IMR-90 (cell line): ENCODE data around the gene TSPAN3. TPM values are rescaled to one million over a fixed set of nuclear protein-coding genes. Genes with fewer than 3 reads are reported as not detected.

ENCODE experiments used
- ATAC-seq: fragments of 200-7000 bp; cut with Tn5 transposase; 2 replicates; pipeline ENCODE4 v1.9.1; 2020; ENCODE audit warnings: low read depth, mild to moderate bottlenecking, moderate library complexity
- BruUV-seq: library from RNA; stranded (reverse); fragments of 400-500 nt; replicated peaks from 2 replicates; lab custom pipeline; 2021; lab: Mats Ljungman, UMichigan
- CTCF ChIA-PET: fragments of 300-600 bp; formaldehyde crosslinking; extraction: SDS; loops from one replicate; lab custom pipeline; 2021; ENCODE audit warnings: antibody characterized with exemption; lab: Yijun Ruan, JAX
- POLR2A ChIA-PET: fragments of 300-600 bp; sonication (Branson Sonifier 250); formaldehyde crosslinking; loops from one replicate; lab custom pipeline; 2022; ENCODE audit warnings: antibody characterized with exemption; ENCODE audit not compliant: unreplicated experiment; lab: Charles Lee
- DNase-seq: peaks from one replicate; pipeline ENCODE4 v3.0.0; 2013
- H2AFZ ChIP-seq: replicated peaks from 2 replicates; pipeline ENCODE3; 2013; ENCODE audit warnings: low read length, mild to moderate bottlenecking; ENCODE audit not compliant: poor library complexity
- H2AK5ac ChIP-seq: 2 replicates; pipeline ENCODE4 v1.6.1; 2013; ENCODE audit warnings: low read depth, low read length, inconsistent platforms
- H2AK9ac ChIP-seq: replicated peaks from 2 replicates; pipeline ENCODE3; 2013; ENCODE audit warnings: mild to moderate bottlenecking, low read depth, low read length, moderate library complexity; ENCODE audit not compliant: poor library complexity
- H2BK120ac ChIP-seq: 2 replicates; pipeline ENCODE4 v1.6.1; 2013; ENCODE audit warnings: low read depth, low read length, inconsistent platforms
- H2BK15ac ChIP-seq: 3 replicates; pipeline ENCODE4 v1.6.1; 2013; ENCODE audit warnings: low read depth, low read length, inconsistent platforms
- H2BK20ac ChIP-seq: 2 replicates; pipeline ENCODE4 v1.6.1; 2013; ENCODE audit warnings: low read depth, mild to moderate bottlenecking, inconsistent platforms, low read length, moderate library complexity
- H2BK5ac ChIP-seq: 2 replicates; pipeline ENCODE4 v1.6.1; 2013; ENCODE audit warnings: mild to moderate bottlenecking, low read depth, low read length, inconsistent platforms; ENCODE audit not compliant: poor library complexity, severe bottlenecking
- H3K14ac ChIP-seq: replicated peaks from 2 replicates; pipeline ENCODE4 v1.6.1; 2013; ENCODE audit warnings: low read depth, low read length, inconsistent platforms
- H3K18ac ChIP-seq: 2 replicates; pipeline ENCODE4 v1.6.1; 2013; ENCODE audit warnings: low read depth, low read length, control low read depth
- H3K23ac ChIP-seq: 2 replicates; pipeline ENCODE4 v1.6.1; 2013; ENCODE audit warnings: low read depth, low read length, inconsistent platforms
- H3K27ac ChIP-seq: 2 replicates; pipeline ENCODE4 v1.5.1; 2013; ENCODE audit warnings: mild to moderate bottlenecking, control low read depth, low read length; ENCODE audit not compliant: insufficient read depth
- H3K27me3 ChIP-seq: 2 replicates; pipeline ENCODE4 v1.6.1; 2013; ENCODE audit warnings: low read length; ENCODE audit not compliant: control insufficient read depth, insufficient read depth
- H3K36me3 ChIP-seq: 2 replicates; pipeline ENCODE4 v1.6.1; 2013; ENCODE audit warnings: low read length, mixed read lengths; ENCODE audit not compliant: control insufficient read depth, insufficient read depth
- H3K4ac ChIP-seq: 2 replicates; pipeline ENCODE4 v1.6.1; 2013; ENCODE audit warnings: low read depth, low read length, inconsistent platforms
- H3K4me1 ChIP-seq: 2 replicates; pipeline ENCODE4 v1.6.1; 2013; ENCODE audit warnings: low read length, mixed read lengths; ENCODE audit not compliant: control insufficient read depth, insufficient read depth
- H3K4me2 ChIP-seq: 2 replicates; pipeline ENCODE4 v1.6.1; 2013; ENCODE audit warnings: low read depth, mild to moderate bottlenecking, control low read depth, low read length, moderate library complexity
- H3K4me3 ChIP-seq: 2 replicates; pipeline ENCODE4 v1.5.1; 2013; ENCODE audit warnings: low read depth, mild to moderate bottlenecking, control low read depth, low read length, moderate library complexity; ENCODE audit not compliant: insufficient read depth
- H3K56ac ChIP-seq: 2 replicates; pipeline ENCODE4 v1.6.1; 2013; ENCODE audit warnings: low read length, inconsistent platforms; ENCODE audit not compliant: insufficient read depth; ENCODE audit errors: extremely low read depth
- H3K79me1 ChIP-seq, 2 experiments: 2 replicates each; pipeline ENCODE4 v1.6.1; 2013; ENCODE audit warnings: low read length in 2 of 2, inconsistent platforms in 1 of 2, low read depth in 1 of 2
- H3K9ac ChIP-seq: 2 replicates; pipeline ENCODE4 v1.6.1; 2013; ENCODE audit warnings: low read depth, low read length, control low read depth
- H3K9me1 ChIP-seq: 2 replicates; pipeline ENCODE4 v1.6.1; 2013; ENCODE audit warnings: low read length, inconsistent platforms; ENCODE audit not compliant: insufficient read depth
- H3K9me3 ChIP-seq: 2 replicates; pipeline ENCODE4 v1.6.1; 2013; ENCODE audit warnings: low read length; ENCODE audit not compliant: control insufficient read depth, insufficient read depth
- H4K20me1 ChIP-seq: 2 replicates; pipeline ENCODE4 v1.6.1; 2013; ENCODE audit warnings: low read length, inconsistent platforms; ENCODE audit not compliant: insufficient read depth
- H4K5ac ChIP-seq: 2 replicates; pipeline ENCODE4 v1.6.1; 2013; ENCODE audit warnings: mild to moderate bottlenecking, low read depth, low read length, control low read depth
- H4K8ac ChIP-seq, 2 experiments: 2 replicates each; pipeline ENCODE4 v1.6.1; 2013; ENCODE audit warnings: low read depth in 2 of 2, low read length in 2 of 2, control low read depth in 1 of 2, inconsistent platforms in 1 of 2
- H4K91ac ChIP-seq: 2 replicates; pipeline ENCODE4 v1.6.1; 2013; ENCODE audit warnings: low read depth, low read length, inconsistent platforms; ENCODE audit not compliant: insufficient read depth
- BHLHE40 ChIP-seq: fragments of 150-350 bp; IDR thresholded peaks from 2 replicates; pipeline ENCODE4 v1.6.1; 2016; ENCODE audit warnings: mild to moderate bottlenecking, low read depth, low read length
- CEBPB ChIP-seq: IDR thresholded peaks from 2 replicates; pipeline ENCODE4 v1.6.1; 2012; ENCODE audit warnings: low read depth, low read length, improper control_type of control experiment
- CHD1 ChIP-seq: IDR thresholded peaks from 2 replicates; pipeline ENCODE4 v1.6.1; 2012; ENCODE audit warnings: low read depth, low read length, improper control_type of control experiment
- FOS ChIP-seq: fragments of 150-350 bp; IDR thresholded peaks from 2 replicates; pipeline ENCODE4 v1.6.1; 2016; ENCODE audit warnings: low read depth, low read length
- MAFK ChIP-seq: IDR thresholded peaks from 2 replicates; pipeline ENCODE4 v1.6.1; 2012; ENCODE audit warnings: low read depth, low read length, improper control_type of control experiment
- MAZ ChIP-seq: IDR thresholded peaks from 2 replicates; pipeline ENCODE4 v1.6.1; 2012; ENCODE audit warnings: low read depth, mild to moderate bottlenecking, low read length, improper control_type of control experiment, moderate library complexity, borderline replicate concordance
- MXI1 ChIP-seq: IDR thresholded peaks from 2 replicates; pipeline ENCODE4 v1.6.1; 2012; ENCODE audit warnings: low read depth, mild to moderate bottlenecking, low read length, moderate library complexity, borderline replicate concordance
- NFE2L2 ChIP-seq: fragments of 150-350 bp; IDR thresholded peaks from 2 replicates; pipeline ENCODE4 v1.6.1; 2016; ENCODE audit warnings: low read depth, mild to moderate bottlenecking, low read length
- POLR2A ChIP-seq: IDR thresholded peaks from 2 replicates; pipeline ENCODE4 v1.6.1; 2012; ENCODE audit warnings: mild to moderate bottlenecking, low read depth, low read length
- RAD21 ChIP-seq: IDR thresholded peaks from 2 replicates; pipeline ENCODE4 v1.6.1; 2012; ENCODE audit warnings: low read length, improper control_type of control experiment
- RCOR1 ChIP-seq: IDR thresholded peaks from 2 replicates; pipeline ENCODE4 v1.6.1; 2012; ENCODE audit warnings: mild to moderate bottlenecking, low read length, improper control_type of control experiment; ENCODE audit not compliant: insufficient replicate concordance
- RFX5 ChIP-seq: IDR thresholded peaks from 2 replicates; pipeline ENCODE4 v1.8.0; 2012; ENCODE audit warnings: low read depth, mild to moderate bottlenecking, low read length, moderate library complexity
- SMC3 ChIP-seq: fragments of 150-350 bp; IDR thresholded peaks from 2 replicates; pipeline ENCODE4 v1.6.1; 2016; ENCODE audit warnings: low read depth, mild to moderate bottlenecking, antibody characterized with exemption, low read length, moderate library complexity
- WGBS, 2 experiments: methylation state at CpG; one replicate each; pipeline versions ENCODE4 v1.1.5 to v1.1.7; 2013; ENCODE audit warnings: missing lambda C conversion rate in 2 of 2; ENCODE audit not compliant: insufficient read length in 1 of 2; ENCODE audit errors: extremely low coverage in 2 of 2; 5-methylcytosine and 5-hydroxymethylcytosine counted together
- dilution Hi-C: fragments of 300-500 bp; cut with HindIII; formaldehyde crosslinking; loops from one replicate; pipeline ENCODE4 v1.14.3; 2018; ENCODE audit warnings: low sequenced_read_pairs; ENCODE audit not compliant: unreplicated experiment
- in situ Hi-C: fragments of 300-500 bp; cut with MboI; formaldehyde crosslinking; loops from 3 replicates; pipeline ENCODE4 v1.14.3; 2019; ENCODE audit warnings: low sequenced_read_pairs, inconsistent platforms, mixed read lengths
- intact Hi-C: fragments of 100-400 bp; cut with micrococcal nuclease; formaldehyde crosslinking; loops from 2 replicates; pipeline ENCODE4 v1.10.0; 2022
- polyA plus RNA-seq, 3 experiments: library from polyadenylated mRNA; depleted of rRNA; stranded (reverse); fragments of >200 nt; gene quantifications; 2 replicates each; pipeline ENCODE4 v1.2.3, GENCODE V29; 2012; ENCODE audit warnings: low replicate concordance in 1 of 3
- total RNA-seq: library from RNA; depleted of rRNA; stranded (reverse); fragments of >200 nt; gene quantifications from 2 replicates; pipeline ENCODE4 v1.2.3, GENCODE V29; 2012
- TF ChIP-seq, protein P1 (sequence below): fragments of 150-350 bp; IDR thresholded peaks from 2 replicates; pipeline ENCODE4 v1.6.1; 2016; ENCODE audit warnings: low read depth, mild to moderate bottlenecking, low read length, moderate library complexity, borderline replicate concordance
- TF ChIP-seq, protein P2 (sequence below): fragments of 150-350 bp; IDR thresholded peaks from 2 replicates; pipeline ENCODE4 v1.6.1; 2017; ENCODE audit warnings: mild to moderate bottlenecking, antibody characterized with exemption, low read length, low read depth
- TF ChIP-seq, protein P3 (sequence below): conservative IDR thresholded peaks from 2 replicates; pipeline ENCODE4 v1.5.1; 2012; ENCODE audit warnings: mild to moderate bottlenecking, low read depth, low read length, improper control_type of control experiment

Gene TSPAN3
- total and polyA plus RNA-seq, 2 of the 4 experiments (the other 2 are of a cell fraction), result 270 to 295 TPM

DNA sequence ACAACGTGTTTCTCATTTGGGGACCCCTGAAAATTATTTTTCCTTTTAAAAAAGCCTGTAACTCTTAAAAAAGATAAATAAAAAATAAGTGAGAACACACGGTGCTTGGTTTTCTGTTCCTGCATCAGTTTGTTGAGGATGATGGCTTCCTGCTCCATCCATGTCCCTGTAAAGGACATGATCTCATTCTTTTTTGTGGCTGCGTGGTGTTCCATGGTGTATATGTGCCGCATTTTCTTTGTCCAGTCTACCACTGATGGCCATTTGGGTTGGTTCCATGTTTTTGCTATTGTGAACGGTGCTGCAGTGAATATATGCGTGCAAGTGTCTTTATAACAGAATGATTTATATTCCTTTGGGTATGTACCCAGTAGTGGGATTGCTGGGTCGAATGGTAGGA, 2.3 kb downstream of the TSPAN3 start:
- H3K4me2 ChIP-seq, result no peak overlapping the region
- peaks cover 43% of the 10 kb centered on the region for H4K20me1 ChIP-seq
- ChIA-PET POLR2A (no interaction called here), CTCF (no interaction called here)
- TF ChIP-seq, protein P1, sequence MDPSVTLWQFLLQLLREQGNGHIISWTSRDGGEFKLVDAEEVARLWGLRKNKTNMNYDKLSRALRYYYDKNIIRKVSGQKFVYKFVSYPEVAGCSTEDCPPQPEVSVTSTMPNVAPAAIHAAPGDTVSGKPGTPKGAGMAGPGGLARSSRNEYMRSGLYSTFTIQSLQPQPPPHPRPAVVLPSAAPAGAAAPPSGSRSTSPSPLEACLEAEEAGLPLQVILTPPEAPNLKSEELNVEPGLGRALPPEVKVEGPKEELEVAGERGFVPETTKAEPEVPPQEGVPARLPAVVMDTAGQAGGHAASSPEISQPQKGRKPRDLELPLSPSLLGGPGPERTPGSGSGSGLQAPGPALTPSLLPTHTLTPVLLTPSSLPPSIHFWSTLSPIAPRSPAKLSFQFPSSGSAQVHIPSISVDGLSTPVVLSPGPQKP, result no peak
- TF ChIP-seq SMC3 (no peak), BHLHE40 (no peak), FOS (no peak), POLR2A (no peak), RAD21 (no peak), MAZ (no peak), MXI1 (no peak), MAFK (no peak), RCOR1 (no peak), NFE2L2 (no peak), CEBPB (no peak), CHD1 (no peak), RFX5 (no peak)
- TF ChIP-seq, protein P2, sequence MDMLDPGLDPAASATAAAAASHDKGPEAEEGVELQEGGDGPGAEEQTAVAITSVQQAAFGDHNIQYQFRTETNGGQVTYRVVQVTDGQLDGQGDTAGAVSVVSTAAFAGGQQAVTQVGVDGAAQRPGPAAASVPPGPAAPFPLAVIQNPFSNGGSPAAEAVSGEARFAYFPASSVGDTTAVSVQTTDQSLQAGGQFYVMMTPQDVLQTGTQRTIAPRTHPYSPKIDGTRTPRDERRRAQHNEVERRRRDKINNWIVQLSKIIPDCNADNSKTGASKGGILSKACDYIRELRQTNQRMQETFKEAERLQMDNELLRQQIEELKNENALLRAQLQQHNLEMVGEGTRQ, result no peak
- TF ChIP-seq, protein P3, sequence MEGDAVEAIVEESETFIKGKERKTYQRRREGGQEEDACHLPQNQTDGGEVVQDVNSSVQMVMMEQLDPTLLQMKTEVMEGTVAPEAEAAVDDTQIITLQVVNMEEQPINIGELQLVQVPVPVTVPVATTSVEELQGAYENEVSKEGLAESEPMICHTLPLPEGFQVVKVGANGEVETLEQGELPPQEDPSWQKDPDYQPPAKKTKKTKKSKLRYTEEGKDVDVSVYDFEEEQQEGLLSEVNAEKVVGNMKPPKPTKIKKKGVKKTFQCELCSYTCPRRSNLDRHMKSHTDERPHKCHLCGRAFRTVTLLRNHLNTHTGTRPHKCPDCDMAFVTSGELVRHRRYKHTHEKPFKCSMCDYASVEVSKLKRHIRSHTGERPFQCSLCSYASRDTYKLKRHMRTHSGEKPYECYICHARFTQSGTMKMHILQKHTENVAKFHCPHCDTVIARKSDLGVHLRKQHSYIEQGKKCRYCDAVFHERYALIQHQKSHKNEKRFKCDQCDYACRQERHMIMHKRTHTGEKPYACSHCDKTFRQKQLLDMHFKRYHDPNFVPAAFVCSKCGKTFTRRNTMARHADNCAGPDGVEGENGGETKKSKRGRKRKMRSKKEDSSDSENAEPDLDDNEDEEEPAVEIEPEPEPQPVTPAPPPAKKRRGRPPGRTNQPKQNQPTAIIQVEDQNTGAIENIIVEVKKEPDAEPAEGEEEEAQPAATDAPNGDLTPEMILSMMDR, result no peak
- H4K5ac ChIP-seq, result no peak overlapping the region
- H3K18ac ChIP-seq, result no peak overlapping the region
- 0 out of 2 replicates have a peak overlapping the region, but pooled peaks have one; percentile 32 for H3K23ac ChIP-seq
- H3K4me3 ChIP-seq, result no peak overlapping the region
- H3K79me1 ChIP-seq, result peaks cover 16 to 57% of the 10 kb centered on the region in 2 experiments
- no peak overlapping the region for H2BK15ac ChIP-seq
- H2BK120ac ChIP-seq, result no peak overlapping the region
- H4K8ac ChIP-seq, result no peak overlapping the region
- H3K4ac ChIP-seq, result no peak overlapping the region
- H4K91ac ChIP-seq, result no peak overlapping the region
- no CpG with 5 or more reads among the region's 7 CpGs for WGBS, 2 experiments
- no peak overlapping the region for H2AK9ac ChIP-seq
- peaks cover 6% of the 10 kb centered on the region for H3K9me1 ChIP-seq
- ATAC-seq (no peak), DNase-seq (no peak)
- BruUV-seq, result TSS peak; percentile 23
- no peak overlapping the region for H3K9ac ChIP-seq
- no peak overlapping the region for H2AFZ ChIP-seq
- no peaks in the 10 kb centered on the region for H3K27me3 ChIP-seq
- in situ Hi-C loops (no loop called here), intact Hi-C loops (no loop called here), dilution Hi-C loops (no loop called here)
- peaks cover 9% of the 10 kb centered on the region; the same call in 1 of the 2 replicates for H3K4me1 ChIP-seq
- H2BK5ac ChIP-seq, result no peak overlapping the region
- 0 out of 2 replicates have a peak, but pooled peaks cover 2% of the 10 kb centered on the region for H3K36me3 ChIP-seq
- H3K9me3 ChIP-seq, result no peaks in the 10 kb centered on the region
- 0 out of 2 replicates have a peak overlapping the region, but pooled peaks have one; percentile 13 for H3K14ac ChIP-seq
- H3K56ac ChIP-seq, result no peak overlapping the region
- H2BK20ac ChIP-seq, result no peak overlapping the region
- H3K27ac ChIP-seq, result no peak overlapping the region
- H2AK5ac ChIP-seq, result peak overlapping the region; percentile 33; the same call in 1 of the 2 replicates
